HepG2 (cell line): ENCODE data around the gene DIAPH3. TPM values are rescaled to one million over a fixed set of nuclear protein-coding genes. Genes with fewer than 3 reads are reported as not detected.

Experiments used
- ATAC-seq: fragments of 200-7000 bp; cut with Tn5 transposase; 3 replicates; pipeline ENCODE4 v1.9.1; 2020; ENCODE audit warnings: mild to moderate bottlenecking, moderate library complexity
- BruUV-seq: library from RNA; stranded (reverse); fragments of 400-500 nt; replicated peaks from 2 replicates; lab custom pipeline; 2021; lab: Mats Ljungman, UMichigan
- CTCF ChIA-PET: fragments of 300-600 bp; formaldehyde crosslinking; extraction: SDS; loops from one replicate; lab custom pipeline; 2021; ENCODE audit warnings: low total read pairs, inconsistent platforms, low intra/inter-chr PET ratio; lab: Yijun Ruan, JAX
- POLR2A ChIA-PET: fragments of 350-600 bp; sonication (Branson Sonifier 250); formaldehyde crosslinking; loops from one replicate; lab custom pipeline; 2020; ENCODE audit warnings: antibody characterized with exemption, inconsistent platforms; lab: Yijun Ruan, JAX
- DNase-seq: peaks from one replicate; pipeline ENCODE4 v3.0.0-alpha.2; 2015; ENCODE audit warnings: low spot score
- FAIRE-seq: peaks from 3 replicates; lab custom pipeline; 2011; peaks lifted over from hg19 to GRCh38; lab: Jason Lieb, UNC
- H2AFZ ChIP-seq: one replicate; pipeline ENCODE4 v1.6.1; 2011; ENCODE audit warnings: low read length, inconsistent platforms
- H3K27ac ChIP-seq: fragments of 300-600 bp; 3 replicates; pipeline ENCODE4 v1.8.0; 2011; ENCODE audit warnings: mixed run types, mild to moderate bottlenecking, mixed read lengths, low read length, inconsistent platforms; ENCODE audit not compliant: insufficient read depth; ENCODE audit errors: extremely low read length
- H3K27me3 ChIP-seq, 2 experiments: fragments of 200-600 bp in 1 of 2; 2 replicates in 1 of 2; 3 replicates in 1 of 2; pipeline versions ENCODE4 v1.6.0 to v1.8.0; 2011; ENCODE audit warnings: low read length in 2 of 2, mild to moderate bottlenecking in 2 of 2, moderate library complexity in 2 of 2, inconsistent platforms in 1 of 2; ENCODE audit not compliant: insufficient read depth in 2 of 2, control insufficient read depth in 1 of 2
- H3K36me3 ChIP-seq, 2 experiments: fragments of 200-600 bp in 1 of 2; replicated peaks in 1 of 2; 2 replicates in 1 of 2; 3 replicates in 1 of 2; pipeline versions ENCODE4 v1.5.1 to v1.8.0; 2011; ENCODE audit warnings: low read length in 2 of 2, inconsistent platforms in 1 of 2; ENCODE audit not compliant: insufficient read depth in 2 of 2, control insufficient read depth in 1 of 2
- H3K4me1 ChIP-seq: 2 replicates; pipeline ENCODE4 v1.5.1; 2012; ENCODE audit warnings: low read length, inconsistent platforms; ENCODE audit not compliant: insufficient read depth
- H3K4me2 ChIP-seq: 2 replicates; pipeline ENCODE4 v1.6.0; 2011; ENCODE audit warnings: low read depth, low read length, inconsistent platforms
- H3K4me3 ChIP-seq, 3 experiments: fragments of 200-600 bp in 1 of 3; sonication (generic), shearing (Covaris generic) in 1 of 3; replicated peaks in 1 of 3; 2 replicates each; pipeline ENCODE4 v1.5.1; 2011 to 2016; ENCODE audit warnings: low read length in 3 of 3, inconsistent platforms in 2 of 3, low read depth in 2 of 3, mild to moderate bottlenecking in 2 of 3, control low read depth in 1 of 3, mixed read lengths in 1 of 3; ENCODE audit not compliant: insufficient read depth in 1 of 3
- H3K79me2 ChIP-seq: one replicate; pipeline ENCODE4 v1.6.1; 2011; ENCODE audit warnings: low read length, inconsistent platforms; ENCODE audit not compliant: insufficient read depth
- H3K9ac ChIP-seq: 2 replicates; pipeline ENCODE4 v1.6.0; 2011; ENCODE audit warnings: mild to moderate bottlenecking, low read depth, low read length, inconsistent platforms; ENCODE audit not compliant: insufficient read depth
- H3K9me3 ChIP-seq: 2 replicates; pipeline ENCODE4 v1.5.1; 2012; ENCODE audit warnings: mild to moderate bottlenecking, low read length
- H4K20me1 ChIP-seq: 2 replicates; pipeline ENCODE4 v1.6.0; 2011; ENCODE audit warnings: inconsistent platforms, mild to moderate bottlenecking, low read length, moderate library complexity; ENCODE audit not compliant: insufficient read depth
- FOXA3 ChIP-seq: IDR thresholded peaks from 2 replicates; pipeline ENCODE4 v1.6.1; 2016; ENCODE audit warnings: missing genetic modification reagents, missing compliant biosample characterization
- MED8 ChIP-seq: sonication (generic); formaldehyde crosslinking; IDR thresholded peaks from 2 replicates; pipeline ENCODE4 v1.8.1; 2023; ENCODE audit warnings: mild to moderate bottlenecking, missing genetic modification reagents; ENCODE audit not compliant: insufficient replicate concordance
- PRPF4 ChIP-seq: fragments of 200-400 bp; formaldehyde crosslinking; IDR thresholded peaks from 2 replicates; pipeline ENCODE4 v1.6.1; 2016; ENCODE audit warnings: low read length, low read depth; ENCODE audit not compliant: poor library complexity, severe bottlenecking
- RELA ChIP-seq: sonication (generic); formaldehyde crosslinking; IDR thresholded peaks from 2 replicates; pipeline ENCODE4 v1.4.0; 2020; ENCODE audit warnings: missing genetic modification reagents
- ZNF605 ChIP-seq: sonication (generic); formaldehyde crosslinking; IDR thresholded peaks from 2 replicates; pipeline ENCODE4 v1.8.0; 2022; ENCODE audit warnings: mild to moderate bottlenecking, missing genetic modification reagents
- ZSCAN21 ChIP-seq: sonication (generic); formaldehyde crosslinking; IDR thresholded peaks from 2 replicates; pipeline ENCODE4 v1.8.0; 2022; ENCODE audit warnings: mild to moderate bottlenecking, missing genetic modification reagents, moderate library complexity, borderline replicate concordance
- WGBS: methylation state at CpG from one replicate; pipeline ENCODE4 v1.1.6; 2017; ENCODE audit warnings: low lambda C conversion rate; 5-methylcytosine and 5-hydroxymethylcytosine counted together
- in situ Hi-C: cut with HindIII; loops from 2 replicates; pipeline ENCODE4 v1.10.0; 2017; ENCODE audit warnings: low pct_unique_long_range_greater_than_20kb; ENCODE audit not compliant: extremely low pct_ligation_motif_present
- intact Hi-C: fragments of 100-400 bp; cut with micrococcal nuclease; formaldehyde crosslinking; loops from one replicate; pipeline ENCODE4 v1.10.0; 2022; ENCODE audit not compliant: unreplicated experiment
- polyA plus RNA-seq, 8 experiments: library from polyadenylated mRNA; depleted of rRNA in 3 of 8; stranded (reverse) in 7 of 8; unstranded in 1 of 8; fragments of >200 nt; fragmentation: Illumina TruSeq in 4 of 8; extraction: Trizol in 4 of 8; gene quantifications; 2 replicates each; pipeline versions ENCODE4 v1.2.1 to v1.2.3, GENCODE V29; 2011 to 2016; ENCODE audit warnings: low read depth in 4 of 8, missing spikeins in 1 of 8, mixed read lengths in 1 of 8; ENCODE audit not compliant: insufficient read depth in 1 of 8
- total RNA-seq, 5 experiments: library from RNA; depleted of rRNA; stranded (reverse); fragments of >200 nt; fragmentation: Illumina TruSeq; extraction: Trizol; gene quantifications; 2 replicates each; pipeline ENCODE4 v1.2.3, GENCODE V29; 2016; ENCODE audit warnings: low read depth in 1 of 5
- TF ChIP-seq, protein P1 (sequence below): sonication (generic); formaldehyde crosslinking; IDR thresholded peaks from 2 replicates; pipeline ENCODE4 v1.4.0; 2020; ENCODE audit warnings: missing genetic modification reagents, borderline replicate concordance
- TF ChIP-seq, protein P2 (sequence below): sonication (generic); formaldehyde crosslinking; IDR thresholded peaks from 2 replicates; pipeline ENCODE4 v1.5.0; 2020; ENCODE audit warnings: mild to moderate bottlenecking, missing genetic modification reagents, borderline replicate concordance
- TF ChIP-seq, protein P3 (sequence below): sonication (generic); formaldehyde crosslinking; IDR thresholded peaks from 2 replicates; pipeline ENCODE4 v1.9.0; 2021; ENCODE audit warnings: missing genetic modification reagents, mild to moderate bottlenecking, borderline replicate concordance

DIAPH3 gene
- total and polyA plus RNA-seq, 2 of the 13 experiments (the other 11 are each of a cell fraction or from before 2014, with no cell fraction given), result 4.0 to 9.3 TPM

DNA sequence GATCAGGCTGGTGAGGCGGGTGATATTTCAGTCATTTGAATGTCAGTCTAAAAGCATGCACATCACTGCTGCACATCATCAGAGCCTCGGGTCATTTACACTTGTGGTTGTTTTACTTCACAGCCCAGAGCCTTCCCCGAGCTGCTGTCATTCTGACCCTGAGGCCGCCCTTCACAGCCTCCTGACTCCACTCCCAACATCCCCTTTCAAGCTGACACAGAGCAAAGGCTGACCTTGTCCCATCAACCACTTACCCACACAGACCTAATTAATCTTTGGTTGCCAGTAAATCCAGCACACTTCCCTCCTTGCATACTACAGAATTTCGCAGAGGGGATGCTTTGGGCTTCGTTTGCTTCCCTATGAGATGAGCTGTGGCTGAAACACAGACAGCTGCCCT lies 528.1 kb downstream of the DIAPH3 start:
- 0 out of 5 replicates have a peak, but pooled peaks cover 0 to 4% of the 10 kb centered on the region in 2 experiments for H3K27me3 ChIP-seq
- no TSS peak for BruUV-seq

More for the DNA sequence above, 528.1 kb downstream of the DIAPH3 start:
- H3K4me1 ChIP-seq, result no peaks in the 10 kb centered on the region
- H3K27ac ChIP-seq, result no peak overlapping the region
- no peaks in the 10 kb centered on the region for H4K20me1 ChIP-seq
- in situ Hi-C loops (no loop called here), intact Hi-C loops (no loop called here)
- H3K4me3 ChIP-seq, result no peak overlapping the region
- no peak for FAIRE-seq
- ATAC-seq, result no peak
- H3K36me3 ChIP-seq, result no peaks in the 10 kb centered on the region
- H3K9me3 ChIP-seq, result no peaks in the 10 kb centered on the region
- no peaks in the 10 kb centered on the region for H3K79me2 ChIP-seq
- TF ChIP-seq, protein P1, sequence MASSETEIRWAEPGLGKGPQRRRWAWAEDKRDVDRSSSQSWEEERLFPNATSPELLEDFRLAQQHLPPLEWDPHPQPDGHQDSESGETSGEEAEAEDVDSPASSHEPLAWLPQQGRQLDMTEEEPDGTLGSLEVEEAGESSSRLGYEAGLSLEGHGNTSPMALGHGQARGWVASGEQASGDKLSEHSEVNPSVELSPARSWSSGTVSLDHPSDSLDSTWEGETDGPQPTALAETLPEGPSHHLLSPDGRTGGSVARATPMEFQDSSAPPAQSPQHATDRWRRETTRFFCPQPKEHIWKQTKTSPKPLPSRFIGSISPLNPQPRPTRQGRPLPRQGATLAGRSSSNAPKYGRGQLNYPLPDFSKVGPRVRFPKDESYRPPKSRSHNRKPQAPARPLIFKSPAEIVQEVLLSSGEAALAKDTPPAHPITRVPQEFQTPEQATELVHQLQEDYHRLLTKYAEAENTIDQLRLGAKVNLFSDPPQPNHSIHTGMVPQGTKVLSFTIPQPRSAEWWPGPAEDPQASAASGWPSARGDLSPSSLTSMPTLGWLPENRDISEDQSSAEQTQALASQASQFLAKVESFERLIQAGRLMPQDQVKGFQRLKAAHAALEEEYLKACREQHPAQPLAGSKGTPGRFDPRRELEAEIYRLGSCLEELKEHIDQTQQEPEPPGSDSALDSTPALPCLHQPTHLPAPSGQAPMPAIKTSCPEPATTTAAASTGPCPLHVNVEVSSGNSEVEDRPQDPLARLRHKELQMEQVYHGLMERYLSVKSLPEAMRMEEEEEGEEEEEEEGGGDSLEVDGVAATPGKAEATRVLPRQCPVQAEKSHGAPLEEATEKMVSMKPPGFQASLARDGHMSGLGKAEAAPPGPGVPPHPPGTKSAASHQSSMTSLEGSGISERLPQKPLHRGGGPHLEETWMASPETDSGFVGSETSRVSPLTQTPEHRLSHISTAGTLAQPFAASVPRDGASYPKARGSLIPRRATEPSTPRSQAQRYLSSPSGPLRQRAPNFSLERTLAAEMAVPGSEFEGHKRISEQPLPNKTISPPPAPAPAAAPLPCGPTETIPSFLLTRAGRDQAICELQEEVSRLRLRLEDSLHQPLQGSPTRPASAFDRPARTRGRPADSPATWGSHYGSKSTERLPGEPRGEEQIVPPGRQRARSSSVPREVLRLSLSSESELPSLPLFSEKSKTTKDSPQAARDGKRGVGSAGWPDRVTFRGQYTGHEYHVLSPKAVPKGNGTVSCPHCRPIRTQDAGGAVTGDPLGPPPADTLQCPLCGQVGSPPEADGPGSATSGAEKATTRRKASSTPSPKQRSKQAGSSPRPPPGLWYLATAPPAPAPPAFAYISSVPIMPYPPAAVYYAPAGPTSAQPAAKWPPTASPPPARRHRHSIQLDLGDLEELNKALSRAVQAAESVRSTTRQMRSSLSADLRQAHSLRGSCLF (CRISPR knock-in tag), result no peak
- no peak for TF ChIP-seq RELA
- no peak for TF ChIP-seq ZSCAN21
- TF ChIP-seq, protein P2, sequence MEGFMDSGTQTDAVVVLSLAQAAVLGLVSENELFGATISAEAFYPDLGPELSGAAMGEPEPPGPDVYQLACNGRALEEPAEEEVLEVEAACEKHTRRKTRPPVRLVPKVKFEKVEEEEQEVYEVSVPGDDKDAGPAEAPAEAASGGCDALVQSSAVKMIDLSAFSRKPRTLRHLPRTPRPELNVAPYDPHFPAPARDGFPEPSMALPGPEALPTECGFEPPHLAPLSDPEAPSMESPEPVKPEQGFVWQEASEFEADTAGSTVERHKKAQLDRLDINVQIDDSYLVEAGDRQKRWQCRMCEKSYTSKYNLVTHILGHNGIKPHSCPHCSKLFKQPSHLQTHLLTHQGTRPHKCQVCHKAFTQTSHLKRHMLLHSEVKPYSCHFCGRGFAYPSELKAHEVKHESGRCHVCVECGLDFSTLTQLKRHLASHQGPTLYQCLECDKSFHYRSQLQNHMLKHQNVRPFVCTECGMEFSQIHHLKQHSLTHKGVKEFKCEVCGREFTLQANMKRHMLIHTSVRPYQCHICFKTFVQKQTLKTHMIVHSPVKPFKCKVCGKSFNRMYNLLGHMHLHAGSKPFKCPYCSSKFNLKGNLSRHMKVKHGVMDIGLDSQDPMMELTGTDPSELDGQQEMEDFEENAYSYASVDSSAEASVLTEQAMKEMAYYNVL, result no peak
- TF ChIP-seq MED8 (CRISPR knock-in tag), result no peak
- TF ChIP-seq ZNF605, result no peak
- no peak for TF ChIP-seq FOXA3 (CRISPR knock-in tag)
- no peak for TF ChIP-seq PRPF4
- TF ChIP-seq, protein P3, sequence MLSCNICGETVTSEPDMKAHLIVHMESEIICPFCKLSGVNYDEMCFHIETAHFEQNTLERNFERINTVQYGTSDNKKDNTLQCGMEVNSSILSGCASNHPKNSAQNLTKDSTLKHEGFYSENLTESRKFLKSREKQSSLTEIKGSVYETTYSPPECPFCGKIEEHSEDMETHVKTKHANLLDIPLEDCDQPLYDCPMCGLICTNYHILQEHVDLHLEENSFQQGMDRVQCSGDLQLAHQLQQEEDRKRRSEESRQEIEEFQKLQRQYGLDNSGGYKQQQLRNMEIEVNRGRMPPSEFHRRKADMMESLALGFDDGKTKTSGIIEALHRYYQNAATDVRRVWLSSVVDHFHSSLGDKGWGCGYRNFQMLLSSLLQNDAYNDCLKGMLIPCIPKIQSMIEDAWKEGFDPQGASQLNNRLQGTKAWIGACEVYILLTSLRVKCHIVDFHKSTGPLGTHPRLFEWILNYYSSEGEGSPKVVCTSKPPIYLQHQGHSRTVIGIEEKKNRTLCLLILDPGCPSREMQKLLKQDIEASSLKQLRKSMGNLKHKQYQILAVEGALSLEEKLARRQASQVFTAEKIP, result no peak
- WGBS, result 8% methylated on average over 5 of the region's 6 CpGs
- no peak overlapping the region for H2AFZ ChIP-seq
- no peak overlapping the region for H3K9ac ChIP-seq
- no peak overlapping the region for H3K4me2 ChIP-seq
- POLR2A ChIA-PET, result no interaction called here
- CTCF ChIA-PET, result no interaction called here
- DNase-seq, result no peak
